Endothelial cell of umbilical vein (primary cell): ENCODE measurements around the gene UGGT2. TPM values are rescaled to one million over a fixed set of nuclear protein-coding genes. Genes with fewer than 3 reads are reported as not detected.

Experiments
- BruUV-seq: library from RNA; stranded (reverse); fragments of 400-500 nt; replicated peaks from 2 replicates; lab custom pipeline; 2021; lab: Mats Ljungman, UMichigan
- CTCF ChIA-PET: fragments of 300-600, 350-600 bp; sonication (Branson Sonifier 250); formaldehyde crosslinking; loops from one replicate; lab custom pipeline; 2021; ENCODE audit warnings: antibody characterized with exemption, inconsistent platforms; lab: Charles Lee
- POLR2A ChIA-PET: fragments of 300-600, 350-600 bp; sonication (Branson Sonifier 250); formaldehyde crosslinking; loops from one replicate; lab custom pipeline; 2021; ENCODE audit warnings: antibody characterized with exemption, inconsistent platforms; lab: Charles Lee
- DNase-seq: peaks from one replicate; pipeline ENCODE4 v3.0.0-alpha.2; 2011; ENCODE audit warnings: low read depth, low spot score
- FAIRE-seq: peaks from 2 replicates; lab custom pipeline; 2011; peaks lifted over from hg19 to GRCh38; lab: Jason Lieb, UNC
- H2AFZ ChIP-seq: 2 replicates; pipeline ENCODE4 v1.6.0; 2012; ENCODE audit warnings: low read depth, low read length, control low read depth, inconsistent platforms
- H3K27ac ChIP-seq: 2 replicates; pipeline ENCODE4 v1.5.1; 2011; ENCODE audit warnings: low read depth, mild to moderate bottlenecking, control low read depth, low read length, moderate library complexity; ENCODE audit not compliant: insufficient read depth
- H3K27me3 ChIP-seq, 2 experiments: 2 replicates each; pipeline versions ENCODE4 v1.6.0 to v1.6.1; 2011; ENCODE audit warnings: low read length in 2 of 2, mixed read lengths in 1 of 2; ENCODE audit not compliant: control insufficient read depth in 2 of 2, insufficient read depth in 2 of 2
- H3K36me3 ChIP-seq, 2 experiments: 2 replicates in 1 of 2; 3 replicates in 1 of 2; pipeline ENCODE4 v1.5.1; 2011; ENCODE audit warnings: low read length in 2 of 2, mild to moderate bottlenecking in 1 of 2, moderate library complexity in 1 of 2; ENCODE audit not compliant: control insufficient read depth in 2 of 2, insufficient read depth in 2 of 2; ENCODE audit errors: extremely low read depth in 1 of 2
- H3K4me1 ChIP-seq: 3 replicates; pipeline ENCODE4 v1.5.1; 2011; ENCODE audit warnings: mild to moderate bottlenecking, low read length; ENCODE audit not compliant: control insufficient read depth, insufficient read depth; ENCODE audit errors: extremely low read depth
- H3K4me2 ChIP-seq: 2 replicates; pipeline ENCODE4 v1.6.1; 2011; ENCODE audit warnings: low read length, control low read depth, mixed read lengths; ENCODE audit not compliant: insufficient read depth
- H3K4me3 ChIP-seq, 3 experiments: fragments of 200-600 bp in 1 of 3; sonication (generic), shearing (Covaris generic) in 1 of 3; replicated peaks in 1 of 3; 2 replicates each; pipeline ENCODE4 v1.5.1; 2011 to 2016; ENCODE audit warnings: control low read depth in 3 of 3, low read length in 3 of 3, mild to moderate bottlenecking in 2 of 3, inconsistent platforms in 1 of 3, low read depth in 1 of 3, moderate library complexity in 1 of 3; ENCODE audit not compliant: insufficient read depth in 1 of 3
- H3K79me2 ChIP-seq: 2 replicates; pipeline ENCODE4 v1.6.0; 2012; ENCODE audit warnings: low read length, inconsistent platforms; ENCODE audit not compliant: control insufficient read depth, insufficient read depth
- H3K9ac ChIP-seq: replicated peaks from 2 replicates; pipeline ENCODE3; 2011; ENCODE audit warnings: low read length, control low read depth; ENCODE audit not compliant: insufficient read depth; ENCODE audit errors: extremely low read depth
- H3K9me1 ChIP-seq: replicated peaks from 3 replicates; pipeline ENCODE4 v1.6.0; 2011; ENCODE audit warnings: mild to moderate bottlenecking, low read length; ENCODE audit not compliant: control insufficient read depth, insufficient read depth; ENCODE audit errors: extremely low read depth
- H3K9me3 ChIP-seq: replicated peaks from 2 replicates; pipeline ENCODE4 v1.5.1; 2012; ENCODE audit warnings: low read length, inconsistent platforms; ENCODE audit not compliant: control insufficient read depth, insufficient read depth
- H4K20me1 ChIP-seq: replicated peaks from 2 replicates; pipeline ENCODE3; 2011; ENCODE audit warnings: mild to moderate bottlenecking, low read length; ENCODE audit not compliant: control insufficient read depth, insufficient read depth; ENCODE audit errors: extremely low read depth
- EZH2 ChIP-seq: IDR thresholded peaks from 2 replicates; pipeline ENCODE4 v1.6.1; 2012; ENCODE audit warnings: borderline replicate concordance, low read depth, mild to moderate bottlenecking, moderate library complexity, low read length, inconsistent platforms; ENCODE audit not compliant: severe bottlenecking
- FOS ChIP-seq: IDR thresholded peaks from 2 replicates; pipeline ENCODE4 v1.6.1; 2011; ENCODE audit warnings: mild to moderate bottlenecking, low read length, moderate library complexity, borderline replicate concordance; ENCODE audit not compliant: insufficient read depth
- GATA2 ChIP-seq: IDR thresholded peaks from 2 replicates; pipeline ENCODE4 v1.7.0; 2011; ENCODE audit warnings: low read depth, mild to moderate bottlenecking, moderate library complexity, mixed read lengths, low read length; ENCODE audit not compliant: insufficient read length, insufficient read depth
- JUN ChIP-seq: IDR thresholded peaks from 2 replicates; pipeline ENCODE4 v1.6.1; 2011; ENCODE audit warnings: borderline replicate concordance, low read depth; ENCODE audit not compliant: insufficient read length, insufficient read depth
- MYC ChIP-seq: IDR thresholded peaks from one replicate; pipeline ENCODE4 v1.6.1; 2011; ENCODE audit warnings: mild to moderate bottlenecking, low read depth, low read length
- POLR2A ChIP-seq: IDR thresholded peaks from 2 replicates; pipeline ENCODE4 v1.6.1; 2012; ENCODE audit warnings: low read depth, mild to moderate bottlenecking, control low read depth, low read length
- POLR2AphosphoS5 ChIP-seq: IDR thresholded peaks from 2 replicates; pipeline ENCODE4 v1.6.1; 2012; ENCODE audit warnings: low read depth, mild to moderate bottlenecking, control low read depth, low read length, moderate library complexity; ENCODE audit not compliant: insufficient read depth
- dilution Hi-C: fragments of 300-500 bp; cut with MboI; formaldehyde crosslinking; loops from one replicate; pipeline ENCODE4 v1.15.0; 2019; ENCODE audit warnings: low sequenced_read_pairs; ENCODE audit not compliant: extremely low pct_ligation_motif_present
- intact Hi-C: fragments of 100-400 bp; cut with micrococcal nuclease; formaldehyde crosslinking; loops from one replicate; pipeline ENCODE4 v1.10.0; 2022
- polyA plus RNA-seq, 4 experiments: library from polyadenylated mRNA; depleted of rRNA in 3 of 4; stranded (reverse) in 3 of 4; unstranded in 1 of 4; fragments of >200 nt; gene quantifications; 2 replicates each; pipeline versions ENCODE4 v1.2.1 to v1.2.3, GENCODE V29; 2011 to 2012; ENCODE audit warnings: missing spikeins in 1 of 4
- total RNA-seq: library from RNA; stranded (reverse); gene quantifications from 2 replicates; pipeline ENCODE4 v1.2.3, GENCODE V29; 2021
- TF ChIP-seq, protein P1 (sequence below): IDR thresholded peaks from 2 replicates; pipeline ENCODE4 v1.6.1; 2011; ENCODE audit not compliant: insufficient read depth, insufficient read length
- TF ChIP-seq, protein P2 (sequence below), 2 donors: IDR thresholded peaks; 1 replicate in 1 of 2; 2 replicates in 1 of 2; pipeline ENCODE4 v1.5.1; 2011; ENCODE audit warnings: low read length in 2 of 2, mild to moderate bottlenecking in 2 of 2, moderate library complexity in 2 of 2, control low read depth in 1 of 2, inconsistent platforms in 1 of 2, low read depth in 1 of 2; ENCODE audit not compliant: insufficient read depth in 1 of 2; ENCODE audit errors: extremely low read depth in 1 of 2

The UGGT2 gene
- total and polyA plus RNA-seq, 2 donors (not counting 3 experiments of a cell fraction or from before 2014, with no cell fraction given): 4.6 to 25.1 TPM

DNA sequence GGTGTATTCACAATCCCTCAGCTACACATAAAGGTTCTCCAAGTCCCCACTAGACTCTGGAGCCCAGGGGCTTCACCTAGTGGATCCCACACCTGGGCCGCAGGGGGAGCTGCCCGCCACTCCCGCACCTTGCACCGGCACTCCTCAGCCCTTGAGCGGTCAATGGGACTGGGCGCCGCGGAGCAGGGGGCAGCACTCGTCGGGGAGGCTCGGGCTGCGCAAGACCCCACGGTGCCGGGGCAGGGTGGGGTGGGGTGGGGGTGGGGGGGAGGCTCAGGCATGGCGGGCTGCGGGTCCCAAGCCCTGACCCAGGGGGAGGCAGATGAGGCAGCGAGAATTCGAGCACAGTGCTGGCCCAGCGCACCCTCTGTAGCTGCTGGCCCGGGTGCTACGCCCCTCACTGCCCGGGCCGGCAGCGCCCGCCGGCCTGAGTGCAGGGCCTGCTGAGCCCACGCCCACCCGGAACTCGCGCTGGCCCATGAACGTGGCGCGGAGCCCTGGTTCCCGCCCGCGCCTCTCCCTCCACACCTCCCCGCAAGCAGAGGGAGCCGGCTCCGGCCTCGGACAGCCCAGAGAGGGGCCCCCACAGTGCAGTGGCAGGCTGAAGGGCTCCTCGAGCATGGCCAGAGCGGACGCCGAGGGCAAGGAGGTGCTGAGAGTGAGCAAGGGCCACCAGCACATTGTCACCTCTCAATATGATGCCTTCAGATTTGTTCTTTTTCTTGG, 121.7 kb downstream of the UGGT2 start:
- TF ChIP-seq EZH2 (no peak), JUN (no peak), POLR2AphosphoS5 (no peak), POLR2A (no peak), FOS (no peak), MYC (no peak), GATA2 (no peak)
- TF ChIP-seq, protein P1, sequence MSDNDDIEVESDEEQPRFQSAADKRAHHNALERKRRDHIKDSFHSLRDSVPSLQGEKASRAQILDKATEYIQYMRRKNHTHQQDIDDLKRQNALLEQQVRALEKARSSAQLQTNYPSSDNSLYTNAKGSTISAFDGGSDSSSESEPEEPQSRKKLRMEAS: no peak
- TF ChIP-seq, protein P2, sequence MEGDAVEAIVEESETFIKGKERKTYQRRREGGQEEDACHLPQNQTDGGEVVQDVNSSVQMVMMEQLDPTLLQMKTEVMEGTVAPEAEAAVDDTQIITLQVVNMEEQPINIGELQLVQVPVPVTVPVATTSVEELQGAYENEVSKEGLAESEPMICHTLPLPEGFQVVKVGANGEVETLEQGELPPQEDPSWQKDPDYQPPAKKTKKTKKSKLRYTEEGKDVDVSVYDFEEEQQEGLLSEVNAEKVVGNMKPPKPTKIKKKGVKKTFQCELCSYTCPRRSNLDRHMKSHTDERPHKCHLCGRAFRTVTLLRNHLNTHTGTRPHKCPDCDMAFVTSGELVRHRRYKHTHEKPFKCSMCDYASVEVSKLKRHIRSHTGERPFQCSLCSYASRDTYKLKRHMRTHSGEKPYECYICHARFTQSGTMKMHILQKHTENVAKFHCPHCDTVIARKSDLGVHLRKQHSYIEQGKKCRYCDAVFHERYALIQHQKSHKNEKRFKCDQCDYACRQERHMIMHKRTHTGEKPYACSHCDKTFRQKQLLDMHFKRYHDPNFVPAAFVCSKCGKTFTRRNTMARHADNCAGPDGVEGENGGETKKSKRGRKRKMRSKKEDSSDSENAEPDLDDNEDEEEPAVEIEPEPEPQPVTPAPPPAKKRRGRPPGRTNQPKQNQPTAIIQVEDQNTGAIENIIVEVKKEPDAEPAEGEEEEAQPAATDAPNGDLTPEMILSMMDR (IDR thresholded peaks at IDR 0.05; ENCODE audit: extremely low read depth in 1 of 2, insufficient read depth in 1 of 2, low read depth in 1 of 2, low read length in 2 of 2): no peak
- Histone ChIP-seq H3K4me1 (peaks cover 1% of the 10 kb centered on the region), H2AFZ (no peak overlapping the region), H3K79me2 (no peaks in the 10 kb centered on the region), H3K4me3 (no peak overlapping the region), H3K9ac (no peak overlapping the region), H3K36me3 (peaks cover 0 to 2% of the 10 kb centered on the region in 2 experiments), H3K4me2 (no peak overlapping the region), H4K20me1 (no peaks in the 10 kb centered on the region), H3K9me3 (no peaks in the 10 kb centered on the region), H3K9me1 (no peaks in the 10 kb centered on the region), H3K27ac (no peak overlapping the region), H3K27me3 (no peaks in the 10 kb centered on the region)
- ChIA-PET POLR2A (no interaction called here), CTCF (no interaction called here)
- intact Hi-C loops (no loop called here), dilution Hi-C loops (no loop called here)
- FAIRE-seq (no peak), DNase-seq (no peak)
- no TSS peak for BruUV-seq
